Measurements from ENCODE around the gene RBL1. TPM values are rescaled to one million over a fixed set of nuclear protein-coding genes. Genes with fewer than 3 reads are reported as not detected.
"Not testable (repeated sequence)": the region's sequence is repeated elsewhere in the genome, so short reads cannot be mapped to it uniquely, and the experiment has no call there.

The RBL1 gene
- total RNA-seq, 1 donor from 2014 or later = 5.7 TPM

DNA sequence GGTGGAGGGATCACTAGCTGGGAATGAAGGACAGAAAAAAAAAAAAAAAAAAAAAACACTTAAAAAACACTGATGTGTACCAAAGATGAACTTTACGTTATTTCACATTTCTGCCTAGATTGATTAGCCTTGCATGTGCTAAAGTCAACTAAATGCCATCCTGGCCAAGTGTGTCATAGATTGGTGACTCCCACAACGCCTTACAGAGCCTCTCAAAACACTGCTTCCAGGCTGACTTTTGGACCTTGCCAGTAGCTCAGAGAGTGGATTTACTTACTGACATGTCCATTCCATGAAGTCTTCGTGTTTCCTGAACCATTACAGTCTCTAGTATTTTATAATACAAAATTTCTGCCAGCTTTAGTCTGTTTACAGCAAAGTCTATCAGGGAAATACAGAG, 40.5 kb downstream of the RBL1 start:
- no peak for DNase-seq (ENCODE audit: low spot score)
- no peak overlapping the region for H3K27ac Mint-ChIP-seq (ENCODE audit: unreplicated experiment)
- no peaks in the 10 kb centered on the region for H3K9me3 Mint-ChIP-seq (ENCODE audit: unreplicated experiment)
- H3K4me3 Mint-ChIP-seq (ENCODE audit: unreplicated experiment) = no peak overlapping the region
- H3K27me3 Mint-ChIP-seq (ENCODE audit: unreplicated experiment) = no peaks in the 10 kb centered on the region
- H3K4me1 Mint-ChIP-seq (ENCODE audit: unreplicated experiment) = no peaks in the 10 kb centered on the region
- peaks cover 15% of the 10 kb centered on the region for H3K36me3 Mint-ChIP-seq (ENCODE audit: low read depth, unreplicated experiment)
- TF ChIP-seq, protein P1, sequence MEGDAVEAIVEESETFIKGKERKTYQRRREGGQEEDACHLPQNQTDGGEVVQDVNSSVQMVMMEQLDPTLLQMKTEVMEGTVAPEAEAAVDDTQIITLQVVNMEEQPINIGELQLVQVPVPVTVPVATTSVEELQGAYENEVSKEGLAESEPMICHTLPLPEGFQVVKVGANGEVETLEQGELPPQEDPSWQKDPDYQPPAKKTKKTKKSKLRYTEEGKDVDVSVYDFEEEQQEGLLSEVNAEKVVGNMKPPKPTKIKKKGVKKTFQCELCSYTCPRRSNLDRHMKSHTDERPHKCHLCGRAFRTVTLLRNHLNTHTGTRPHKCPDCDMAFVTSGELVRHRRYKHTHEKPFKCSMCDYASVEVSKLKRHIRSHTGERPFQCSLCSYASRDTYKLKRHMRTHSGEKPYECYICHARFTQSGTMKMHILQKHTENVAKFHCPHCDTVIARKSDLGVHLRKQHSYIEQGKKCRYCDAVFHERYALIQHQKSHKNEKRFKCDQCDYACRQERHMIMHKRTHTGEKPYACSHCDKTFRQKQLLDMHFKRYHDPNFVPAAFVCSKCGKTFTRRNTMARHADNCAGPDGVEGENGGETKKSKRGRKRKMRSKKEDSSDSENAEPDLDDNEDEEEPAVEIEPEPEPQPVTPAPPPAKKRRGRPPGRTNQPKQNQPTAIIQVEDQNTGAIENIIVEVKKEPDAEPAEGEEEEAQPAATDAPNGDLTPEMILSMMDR (IDR thresholded peaks at IDR 0.05; ENCODE audit: unreplicated experiment) = no peak

- Mint-ChIP-seq H3K27me3 (ENCODE audit: unreplicated experiment) (no peaks in the 10 kb centered on the region), H3K9me3 (ENCODE audit: unreplicated experiment) (no peaks in the 10 kb centered on the region), H3K4me3 (ENCODE audit: unreplicated experiment) (no peak overlapping the region), H3K4me1 (ENCODE audit: unreplicated experiment) (no peaks in the 10 kb centered on the region), H3K27ac (ENCODE audit: unreplicated experiment) (no peak overlapping the region), H3K36me3 (ENCODE audit: low read depth, unreplicated experiment) (peaks cover 15% of the 10 kb centered on the region)
- no peak for DNase-seq (ENCODE audit: low spot score)
- TF ChIP-seq, protein P1 (IDR thresholded peaks at IDR 0.05; ENCODE audit: unreplicated experiment) = no peak
Measured at GRCh38 chr20:37053230-37053950, 42.4 kb downstream of the RBL1 start.

- peaks cover 11% of the 10 kb centered on the region for H3K36me3 Mint-ChIP-seq (ENCODE audit: low read depth, unreplicated experiment)
Measured at GRCh38 chr20:37042986-37043972, 52.5 kb downstream of the RBL1 start.

DNA sequence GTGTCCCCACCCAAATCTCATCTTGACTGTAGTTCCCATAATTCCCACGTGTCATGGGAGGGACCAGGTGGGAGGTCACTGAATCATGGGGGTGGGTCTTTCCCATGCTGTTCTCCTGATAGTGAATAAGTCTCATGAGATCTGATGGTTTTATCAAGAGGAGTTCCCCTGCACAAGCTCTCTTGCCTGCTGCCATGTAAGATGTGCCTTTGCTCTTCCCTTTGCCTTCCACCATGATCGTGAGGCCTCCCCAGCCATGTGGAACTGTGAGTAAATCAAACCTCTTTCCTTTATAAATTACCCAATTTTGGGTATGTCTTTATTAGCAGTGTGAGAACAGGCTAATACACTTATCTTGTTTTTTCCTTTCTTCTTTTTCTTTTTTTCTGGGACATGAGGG, 56.4 kb downstream of the RBL1 start:
- H3K36me3 Mint-ChIP-seq (ENCODE audit: low read depth, unreplicated experiment) = peaks cover 11% of the 10 kb centered on the region
- H3K27me3 Mint-ChIP-seq (ENCODE audit: unreplicated experiment); DNase-seq (ENCODE audit: low spot score); H3K4me1 Mint-ChIP-seq (ENCODE audit: unreplicated experiment); H3K27ac Mint-ChIP-seq (ENCODE audit: unreplicated experiment); H3K4me3 Mint-ChIP-seq (ENCODE audit: unreplicated experiment); H3K9me3 Mint-ChIP-seq (ENCODE audit: unreplicated experiment): not testable (repeated sequence)

More at GRCh38 chr20:37042986-37043972, 52.5 kb downstream of the RBL1 start:
- Mint-ChIP-seq H3K27ac (ENCODE audit: unreplicated experiment) (no peak overlapping the region), H3K27me3 (ENCODE audit: unreplicated experiment) (peaks cover 2% of the 10 kb centered on the region), H3K4me3 (ENCODE audit: unreplicated experiment) (no peak overlapping the region), H3K4me1 (ENCODE audit: unreplicated experiment) (no peaks in the 10 kb centered on the region), H3K9me3 (ENCODE audit: unreplicated experiment) (no peaks in the 10 kb centered on the region)
- TF ChIP-seq, protein P1 (IDR thresholded peaks at IDR 0.05; ENCODE audit: unreplicated experiment) = no peak
- DNase-seq (ENCODE audit: low spot score) = no peak

- no peak overlapping the region for H3K4me3 Mint-ChIP-seq (ENCODE audit: unreplicated experiment)
- H3K9me3 Mint-ChIP-seq (ENCODE audit: unreplicated experiment) = no peaks in the 10 kb centered on the region
- H3K27ac Mint-ChIP-seq (ENCODE audit: unreplicated experiment) = no peak overlapping the region
- TF ChIP-seq, protein P1 (IDR thresholded peaks at IDR 0.05; ENCODE audit: unreplicated experiment) = no peak
- H3K4me1 Mint-ChIP-seq (ENCODE audit: unreplicated experiment) = no peaks in the 10 kb centered on the region
- no peaks in the 10 kb centered on the region for H3K36me3 Mint-ChIP-seq (ENCODE audit: low read depth, unreplicated experiment)
- H3K27me3 Mint-ChIP-seq (ENCODE audit: unreplicated experiment) = no peaks in the 10 kb centered on the region
- no peak for DNase-seq (ENCODE audit: low spot score)
Measured at GRCh38 chr20:37032077-37032476, 63.7 kb downstream of the RBL1 start.

Measured in endothelial cell (in vitro differentiated cells).